Glutamatergic neuron (in vitro differentiated cells): ENCODE results near the gene NUB1. TPM values are rescaled to one million over a fixed set of nuclear protein-coding genes. Genes with fewer than 3 reads are reported as not detected.

Experiments
- DNase-seq: peaks from one replicate; pipeline ENCODE4 v3.0.0; 2022
- H3K27ac Mint-ChIP-seq: one replicate; pipeline ENCODE4 v1.8.0; 2020; ENCODE audit warnings: mild to moderate bottlenecking, mixed read lengths, inconsistent platforms; ENCODE audit not compliant: unreplicated experiment
- H3K27me3 Mint-ChIP-seq: one replicate; pipeline ENCODE4 v1.8.0; 2020; ENCODE audit warnings: mild to moderate bottlenecking, moderate library complexity, mixed read lengths, inconsistent platforms; ENCODE audit not compliant: unreplicated experiment
- H3K36me3 Mint-ChIP-seq: one replicate; pipeline ENCODE4 v1.8.0; 2020; ENCODE audit warnings: mild to moderate bottlenecking, mixed read lengths, inconsistent platforms; ENCODE audit not compliant: unreplicated experiment
- H3K4me1 Mint-ChIP-seq: one replicate; pipeline ENCODE4 v1.8.0; 2020; ENCODE audit warnings: mild to moderate bottlenecking, low read depth, mixed read lengths, inconsistent platforms; ENCODE audit not compliant: unreplicated experiment
- H3K4me3 Mint-ChIP-seq: one replicate; pipeline ENCODE4 v1.8.0; 2020; ENCODE audit warnings: mild to moderate bottlenecking, mixed read lengths, inconsistent platforms; ENCODE audit not compliant: unreplicated experiment
- H3K9me3 Mint-ChIP-seq: one replicate; pipeline ENCODE4 v1.8.0; 2020; ENCODE audit warnings: mild to moderate bottlenecking, moderate library complexity, mixed read lengths, inconsistent platforms; ENCODE audit not compliant: unreplicated experiment
- CTCF ChIP-seq: fragments of 200-600 bp; sonication (generic); IDR thresholded peaks from one replicate; pipeline ENCODE4 v1.5.0; 2021; ENCODE audit not compliant: partially characterized antibody, unreplicated experiment
- total RNA-seq: library from RNA; stranded (reverse); fragmentation: NEBNext Ultra II Directional; extraction: Animal tissue kit (Norgen Biotek cat#: 25700); gene quantifications from one replicate; pipeline ENCODE4 v1.2.1, GENCODE V29; 2021; ENCODE audit not compliant: unreplicated experiment

NUB1 gene
- total RNA-seq, 1 donor from 2014 or later: 41.6 TPM

- H3K4me1 Mint-ChIP-seq: peaks cover 14% of the 10 kb centered on the region
- no peak for TF ChIP-seq CTCF
- DNase-seq: no peak
- peaks cover 5% of the 10 kb centered on the region for H3K27me3 Mint-ChIP-seq
- H3K36me3 Mint-ChIP-seq: no peaks in the 10 kb centered on the region
- H3K9me3 Mint-ChIP-seq: peaks cover 1% of the 10 kb centered on the region
- no peak overlapping the region for H3K4me3 Mint-ChIP-seq
- H3K27ac Mint-ChIP-seq: no peak overlapping the region
These were observed 5.4 kb upstream of the NUB1 start for GRCh38 chr7:151336027-151336708.

- no peak for TF ChIP-seq CTCF
- H3K36me3 Mint-ChIP-seq: no peaks in the 10 kb centered on the region
- DNase-seq: no peak
- no peak overlapping the region for H3K27ac Mint-ChIP-seq
- peaks cover 14% of the 10 kb centered on the region for H3K4me1 Mint-ChIP-seq
- peaks cover 1% of the 10 kb centered on the region for H3K9me3 Mint-ChIP-seq
- no peak overlapping the region for H3K4me3 Mint-ChIP-seq
- peaks cover 5% of the 10 kb centered on the region for H3K27me3 Mint-ChIP-seq
These were observed 4.3 kb upstream of the NUB1 start for GRCh38 chr7:151337346-151337745.

- Mint-ChIP-seq H3K4me1 (peaks cover 13% of the 10 kb centered on the region), H3K9me3 (peaks cover 1% of the 10 kb centered on the region), H3K36me3 (no peaks in the 10 kb centered on the region), H3K27me3 (peaks cover 3% of the 10 kb centered on the region), H3K27ac (no peak overlapping the region), H3K4me3 (no peak overlapping the region)
- TF ChIP-seq CTCF: no peak
- DNase-seq: no peak
These were observed 2.8 kb upstream of the NUB1 start for GRCh38 chr7:151338809-151339208.

GRCh38 chr7:151339651-151340382 is 1.8 kb upstream of the NUB1 start:
- Mint-ChIP-seq H3K36me3 (no peaks in the 10 kb centered on the region), H3K4me1 (peaks cover 3% of the 10 kb centered on the region), H3K4me3 (no peak overlapping the region), H3K9me3 (peaks cover 1% of the 10 kb centered on the region), H3K27ac (no peak overlapping the region), H3K27me3 (peaks cover 2% of the 10 kb centered on the region)
- DNase-seq: no peak
- no peak for TF ChIP-seq CTCF

GRCh38 chr7:151340794-151341356 is 737 bp upstream of the NUB1 start:
- Mint-ChIP-seq H3K4me3 (peak overlapping the region; percentile 73), H3K4me1 (no peaks in the 10 kb centered on the region), H3K9me3 (peaks cover 1% of the 10 kb centered on the region), H3K36me3 (no peaks in the 10 kb centered on the region), H3K27me3 (no peaks in the 10 kb centered on the region), H3K27ac (no peak overlapping the region)
- DNase-seq: no peak
- no peak for TF ChIP-seq CTCF
